Astrocyte of the cerebellum (primary cell): Measurements from ENCODE around the gene PODXL.

ENCODE experiments used
- DNase-seq: peaks from one replicate; pipeline ENCODE4 v3.0.0-alpha.2; 2011; ENCODE audit warnings: low read depth
- H3K4me3 ChIP-seq: 2 replicates; pipeline ENCODE4 v1.5.1; 2011; ENCODE audit warnings: mild to moderate bottlenecking, low read depth, low read length, moderate library complexity
- CTCF ChIP-seq: IDR thresholded peaks from 2 replicates; pipeline ENCODE4 v1.5.1; 2012; ENCODE audit warnings: low read length, low read depth, moderate library complexity, mild to moderate bottlenecking; ENCODE audit errors: missing control alignments
- in situ Hi-C: cut with HindIII; loops from 2 replicates; pipeline ENCODE4 v1.10.0; 2017; ENCODE audit warnings: low sequenced_read_pairs

The PODXL gene

GRCh38 chr7:131556909-131557651 lies 652 bp upstream of the PODXL start:
- in situ Hi-C loops, result no loop called here
- TF ChIP-seq CTCF, result no peak
- peak overlapping the region; percentile 41 for H3K4me3 ChIP-seq
- no peak for DNase-seq

- H3K4me3 ChIP-seq, result peak overlapping the region; percentile 38
- TF ChIP-seq CTCF, result no peak
- in situ Hi-C loops, result no loop called here
- no peak for DNase-seq
These were observed 826 bp downstream of the PODXL start for GRCh38 chr7:131555552-131556052.

- H3K4me3 ChIP-seq, result no peak overlapping the region
- DNase-seq, result no peak
- in situ Hi-C loops, result no loop called here
- no peak for TF ChIP-seq CTCF
These were observed 1.4 kb downstream of the PODXL start for GRCh38 chr7:131554880-131555516.

- in situ Hi-C loops, result no loop called here
- no peak for DNase-seq
- TF ChIP-seq CTCF, result no peak
- H3K4me3 ChIP-seq, result no peak overlapping the region
These were observed 2.5 kb downstream of the PODXL start for GRCh38 chr7:131553931-131554330.

GRCh38 chr7:131552053-131552452 lies 4.4 kb downstream of the PODXL start:
- in situ Hi-C loops, result no loop called here
- no peak overlapping the region for H3K4me3 ChIP-seq
- no peak for DNase-seq
- no peak for TF ChIP-seq CTCF

- DNase-seq, result no peak
- in situ Hi-C loops, result no loop called here
- TF ChIP-seq CTCF, result no peak
- no peak overlapping the region for H3K4me3 ChIP-seq
These were observed 5.6 kb downstream of the PODXL start for GRCh38 chr7:131550846-131551245.
